HG02970 (cell line): ENCODE data around the gene ENPP5.

ENCODE experiments used
- ATAC-seq: cut with Tn5 transposase; IDR thresholded peaks from one replicate; pipeline ENCODE4 v1.9.1; 2021; ENCODE audit warnings: mild to moderate bottlenecking, moderate library complexity, moderate number of reproducible peaks; ENCODE audit not compliant: unreplicated experiment, low FRiP score

Gene ENPP5, protein sequence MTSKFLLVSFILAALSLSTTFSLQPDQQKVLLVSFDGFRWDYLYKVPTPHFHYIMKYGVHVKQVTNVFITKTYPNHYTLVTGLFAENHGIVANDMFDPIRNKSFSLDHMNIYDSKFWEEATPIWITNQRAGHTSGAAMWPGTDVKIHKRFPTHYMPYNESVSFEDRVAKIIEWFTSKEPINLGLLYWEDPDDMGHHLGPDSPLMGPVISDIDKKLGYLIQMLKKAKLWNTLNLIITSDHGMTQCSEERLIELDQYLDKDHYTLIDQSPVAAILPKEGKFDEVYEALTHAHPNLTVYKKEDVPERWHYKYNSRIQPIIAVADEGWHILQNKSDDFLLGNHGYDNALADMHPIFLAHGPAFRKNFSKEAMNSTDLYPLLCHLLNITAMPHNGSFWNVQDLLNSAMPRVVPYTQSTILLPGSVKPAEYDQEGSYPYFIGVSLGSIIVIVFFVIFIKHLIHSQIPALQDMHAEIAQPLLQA

DNA sequence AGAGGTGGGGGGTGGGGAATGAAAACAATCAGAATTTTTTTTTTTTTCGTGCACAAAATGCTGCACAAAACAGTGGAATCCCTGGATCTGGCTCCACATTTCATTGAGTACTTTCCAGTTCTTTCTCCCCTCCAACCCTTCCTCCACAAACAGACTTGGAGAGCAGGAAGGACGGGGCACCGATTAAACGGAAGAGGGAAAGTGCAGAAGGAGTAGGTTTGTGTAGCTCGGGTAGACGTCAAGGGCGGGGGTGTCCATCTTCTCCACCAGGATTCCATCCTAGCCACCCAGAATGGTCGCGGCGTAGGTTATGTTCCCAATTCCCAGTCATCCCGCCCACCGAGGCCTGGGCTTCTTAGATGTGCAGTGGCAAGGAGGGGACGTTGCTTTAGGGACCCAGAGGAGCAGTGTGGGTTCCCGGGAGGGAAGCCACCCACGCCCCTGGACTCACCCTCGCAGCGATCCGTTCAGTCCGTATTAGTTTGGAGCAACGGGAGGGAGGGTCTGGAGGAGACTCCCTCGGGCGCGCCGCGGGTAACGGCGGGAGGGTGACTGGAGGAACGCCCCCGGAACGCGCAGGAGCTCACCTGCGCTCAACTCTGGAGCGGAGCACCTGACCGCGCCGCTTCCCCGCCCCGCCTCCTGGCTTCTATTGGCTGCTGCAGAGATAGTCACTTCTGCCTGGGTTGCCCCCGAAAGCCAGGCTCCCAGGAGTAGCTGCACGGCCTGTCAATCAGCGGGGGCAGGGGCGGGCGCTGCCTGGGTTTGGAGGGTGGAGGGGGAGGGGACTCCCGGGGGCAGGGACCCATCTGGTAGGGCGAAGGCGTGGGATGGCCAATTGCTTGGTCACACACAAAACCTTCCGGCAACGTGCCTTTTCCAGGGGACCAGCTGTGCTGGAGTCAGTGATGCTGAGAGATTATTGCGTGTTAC, at the start of gene ENPP5:
Gene ENPP5 (minus strand): TSS at position 624 of the 933 bp plus-strand sequence. CDS start 2,718 bp downstream, outside the sequence.
- peak; percentile 72 for ATAC-seq

GRCh38 chr6:46219661-46220060, 48.9 kb upstream of the ENPP5 start:
- ATAC-seq, result no peak

DNA sequence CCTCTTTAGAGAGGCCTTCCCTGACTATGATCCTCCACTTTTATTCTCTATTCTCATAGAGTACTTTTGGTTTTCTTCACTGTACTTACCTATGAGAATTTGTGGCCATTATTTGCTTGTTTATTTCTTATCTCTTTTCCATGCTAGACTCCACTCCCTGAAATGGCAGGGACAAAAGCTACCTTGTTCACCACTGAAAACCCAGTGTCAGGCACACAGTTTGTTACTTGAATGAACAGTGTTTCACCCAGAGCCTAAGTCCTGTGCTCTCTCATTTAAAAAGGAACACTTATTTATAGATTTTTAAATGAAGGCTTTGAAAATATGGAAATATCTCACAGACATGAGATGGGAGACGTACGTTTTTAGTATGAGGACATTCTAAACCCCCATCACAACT, 47.7 kb upstream of the ENPP5 start:
- no peak for ATAC-seq

DNA sequence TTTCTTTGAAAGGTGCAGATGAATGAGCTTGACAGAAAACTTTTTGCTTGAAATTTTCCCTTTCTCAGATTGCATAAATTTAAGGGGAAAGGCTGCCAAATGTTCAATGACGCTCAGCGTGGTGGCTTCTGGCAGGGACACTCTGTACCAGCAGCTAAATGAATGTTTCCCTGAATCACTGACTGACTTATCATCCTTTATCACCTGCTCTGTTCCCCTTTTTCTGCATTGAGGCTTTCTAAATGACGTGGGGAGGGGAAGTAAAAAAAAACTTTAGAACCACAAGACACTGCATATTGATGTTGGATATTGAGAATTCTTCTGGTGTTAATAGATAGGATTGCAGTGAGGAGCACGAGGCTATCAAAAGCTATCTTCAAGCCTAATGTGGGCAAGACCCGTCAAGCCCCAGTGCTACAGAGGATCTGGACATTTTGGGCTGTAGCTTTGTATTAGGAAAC, 46.9 kb upstream of the ENPP5 start:
- no peak for ATAC-seq

DNA sequence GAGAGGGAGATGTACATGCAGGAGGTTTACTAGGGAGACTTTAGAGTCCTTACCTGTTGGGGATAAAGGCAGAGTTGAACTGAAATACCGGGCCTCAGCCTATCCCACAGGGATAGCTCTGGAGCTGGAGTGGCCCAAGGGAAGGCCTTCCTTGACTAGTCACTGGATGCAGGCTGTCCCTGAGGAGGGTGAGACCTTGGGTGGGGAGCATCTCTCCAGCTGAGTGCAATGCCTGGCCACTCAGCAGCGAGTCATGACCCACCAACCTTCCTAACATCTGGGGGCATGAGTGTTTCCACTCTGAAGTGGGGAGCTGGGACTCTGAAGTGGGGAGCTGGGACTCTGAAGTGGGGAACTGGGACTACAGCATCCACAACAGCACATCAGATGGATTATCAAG, 46.1 kb upstream of the ENPP5 start:
- ATAC-seq, result no peak

GRCh38 chr6:46215777-46216176, 45.0 kb upstream of the ENPP5 start:
- no peak for ATAC-seq

- no peak for ATAC-seq
Measured at GRCh38 chr6:46215213-46215612, 44.4 kb upstream of the ENPP5 start.

- ATAC-seq, result no peak
Measured at GRCh38 chr6:46211917-46212316, 41.1 kb upstream of the ENPP5 start.

DNA sequence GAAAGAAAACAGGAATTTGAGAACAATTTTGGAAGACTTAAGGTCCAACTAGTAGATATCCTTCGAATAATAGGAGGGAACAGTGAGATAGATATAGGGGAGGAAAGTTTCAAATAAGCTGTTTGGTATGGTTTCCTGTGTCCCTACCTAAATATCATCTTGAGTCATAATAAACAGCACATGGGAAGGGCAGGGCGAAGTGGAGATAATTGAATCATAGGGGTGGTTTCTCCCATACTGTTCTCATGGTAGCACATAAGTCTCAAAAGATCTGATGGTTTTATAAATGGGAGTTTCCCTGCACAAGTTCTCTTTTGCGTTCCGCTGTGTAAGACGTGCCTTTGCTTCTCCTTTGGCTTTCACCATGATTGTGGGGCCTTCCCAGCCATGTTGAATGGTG, 39.5 kb upstream of the ENPP5 start:
- ATAC-seq, result no peak

GRCh38 chr6:46208303-46208702, 37.5 kb upstream of the ENPP5 start:
- ATAC-seq, result no peak

- ATAC-seq, result no peak
Measured at GRCh38 chr6:46207174-46207573, 36.4 kb upstream of the ENPP5 start.

- no peak for ATAC-seq
Measured at GRCh38 chr6:46204880-46205650, 34.3 kb upstream of the ENPP5 start.

DNA sequence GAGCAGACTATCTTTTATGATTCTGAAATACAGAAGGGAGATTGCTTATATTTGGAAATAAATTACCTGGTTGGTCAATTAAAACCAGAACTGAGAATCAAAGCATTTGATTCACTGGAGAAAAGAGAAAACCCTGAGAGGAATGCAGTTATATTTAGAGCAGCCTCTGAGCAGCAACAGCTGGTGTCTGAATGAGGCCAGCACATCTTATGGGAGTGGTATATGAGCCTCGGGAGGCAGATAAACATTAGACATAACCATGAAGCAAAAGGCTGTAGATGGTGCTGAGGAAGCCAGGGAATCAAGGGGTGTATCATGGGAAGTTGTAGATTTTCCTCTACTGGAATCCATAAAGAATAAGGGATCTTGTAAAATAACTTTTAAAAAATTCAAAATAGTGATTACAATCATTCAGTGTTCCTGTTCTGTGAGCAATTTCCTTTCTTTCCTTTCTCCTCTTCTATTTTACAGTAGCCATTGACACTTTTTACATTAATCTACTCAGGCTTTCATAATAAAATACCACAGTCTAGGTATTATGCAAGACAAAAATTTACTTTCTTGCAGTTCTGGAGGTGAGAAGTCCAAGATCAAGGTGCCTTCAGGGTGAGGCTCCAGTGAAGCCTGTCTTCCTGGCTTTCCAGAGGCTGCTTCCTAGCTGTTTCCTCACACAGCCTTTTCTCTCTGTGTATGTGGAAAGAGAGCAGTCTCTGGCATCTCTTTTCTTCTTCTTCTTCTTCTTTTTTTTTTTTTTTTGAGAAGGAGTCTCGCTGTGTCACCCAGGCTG, 32.8 kb upstream of the ENPP5 start:
- ATAC-seq, result no peak

DNA sequence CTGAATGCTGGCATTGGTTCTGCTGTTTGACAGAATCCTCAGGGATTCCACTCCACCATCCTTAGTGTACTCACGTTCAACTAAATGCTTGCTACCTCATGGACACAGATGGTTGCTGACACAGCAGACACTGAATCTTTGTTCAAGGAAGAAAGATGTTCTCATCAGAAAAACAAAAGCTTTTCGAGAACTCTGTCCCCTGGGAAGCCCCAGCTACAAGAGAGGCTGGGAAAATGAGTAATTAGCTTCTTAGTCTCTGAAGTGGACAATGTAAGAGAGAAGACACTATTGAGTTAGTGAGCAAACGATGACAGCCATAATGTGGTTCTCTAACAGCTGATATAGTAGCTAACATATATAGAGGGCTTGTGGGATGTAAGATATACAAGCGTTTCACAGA, 30.9 kb upstream of the ENPP5 start:
- ATAC-seq, result no peak

DNA sequence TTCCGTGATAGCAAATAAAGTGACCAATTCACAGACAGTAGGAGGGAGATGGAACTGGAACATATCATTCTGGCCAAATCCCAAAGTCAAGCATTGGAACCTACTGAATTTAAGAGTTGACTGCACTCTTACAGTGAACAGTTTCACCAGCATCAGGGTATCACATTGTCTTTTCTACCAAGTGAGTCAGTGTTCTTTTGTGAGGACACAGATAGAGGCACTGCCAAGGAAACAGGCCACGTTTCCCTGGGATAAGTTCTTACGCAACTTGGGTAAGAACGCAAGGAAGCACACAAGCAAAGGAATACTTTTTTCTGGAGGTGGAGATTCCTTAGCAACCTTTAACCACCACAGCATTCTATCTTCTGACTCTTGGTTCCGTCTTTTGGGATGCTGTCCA, 28.6 kb upstream of the ENPP5 start:
- no peak for ATAC-seq

DNA sequence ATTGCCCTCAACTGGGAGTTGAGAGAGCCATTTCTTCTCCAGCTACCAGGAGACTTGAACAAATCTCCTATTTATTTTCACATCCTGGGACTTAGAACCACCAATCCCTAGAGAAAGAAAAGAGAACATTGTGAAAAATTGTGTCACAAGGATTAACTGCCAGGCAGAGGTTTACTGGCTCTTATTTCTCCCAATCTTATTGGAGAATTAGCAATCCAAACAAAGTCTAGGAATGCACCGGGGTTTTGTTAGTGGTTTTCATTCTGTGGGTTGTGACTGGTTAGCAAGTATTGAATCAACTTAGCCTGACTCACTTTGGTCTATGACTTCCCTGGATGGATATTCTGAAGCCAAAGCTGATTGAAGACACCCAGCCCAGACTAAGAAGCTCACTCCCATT, 21.2 kb upstream of the ENPP5 start:
- no peak for ATAC-seq

- no peak for ATAC-seq
Measured at GRCh38 chr6:46190889-46191288, 20.1 kb upstream of the ENPP5 start.

GRCh38 chr6:46189726-46190125, 18.9 kb upstream of the ENPP5 start:
- ATAC-seq, result no peak

DNA sequence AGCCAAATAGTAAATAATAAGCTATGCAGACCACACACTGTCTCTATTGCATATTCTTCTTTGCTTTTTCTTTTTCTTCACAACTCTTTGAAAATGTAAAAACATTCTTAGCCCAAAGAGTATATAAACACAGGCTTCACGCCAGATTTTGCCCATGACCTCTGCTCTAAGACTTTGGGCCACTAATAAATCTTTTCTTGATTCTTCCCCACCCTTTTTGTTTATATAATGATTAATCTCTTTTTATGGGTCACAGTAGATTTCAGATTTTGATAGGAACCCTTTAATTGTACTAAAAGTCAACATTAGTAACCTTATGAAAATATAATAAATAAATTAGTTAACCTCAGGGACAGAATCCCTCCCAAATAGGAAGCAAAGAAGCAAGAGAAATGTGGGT, 15.8 kb upstream of the ENPP5 start:
- no peak for ATAC-seq

DNA sequence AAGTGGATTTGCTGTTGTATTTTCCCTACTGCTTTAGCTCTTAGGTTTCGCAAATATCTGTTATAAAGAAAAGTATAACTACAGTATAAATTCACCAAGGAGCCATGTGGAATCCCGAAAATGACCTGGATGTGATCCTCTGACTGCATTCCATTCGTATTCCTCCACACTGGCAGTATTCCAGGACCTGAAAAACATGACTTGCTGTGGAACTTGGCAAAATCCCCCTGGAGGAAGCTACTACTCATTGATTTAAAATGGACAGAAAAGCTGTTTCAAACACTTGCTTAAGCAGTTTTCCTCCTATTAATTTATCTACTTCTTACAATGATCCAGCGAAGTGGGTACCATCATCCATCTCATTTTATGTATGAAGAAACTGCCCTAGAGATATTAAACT, 13.3 kb upstream of the ENPP5 start:
- no peak for ATAC-seq
